HG03432 (cell line): ENCODE measurements around the gene EPN2.
"Not testable (repeated sequence)": the region's sequence is repeated elsewhere in the genome, so short reads cannot be mapped to it uniquely, and the experiment has no call there.

Experiments
- ATAC-seq: cut with Tn5 transposase; IDR thresholded peaks from one replicate; pipeline ENCODE4 v1.9.1; 2021; ENCODE audit warnings: mild to moderate bottlenecking, moderate library complexity; ENCODE audit not compliant: unreplicated experiment

EPN2 gene

DNA sequence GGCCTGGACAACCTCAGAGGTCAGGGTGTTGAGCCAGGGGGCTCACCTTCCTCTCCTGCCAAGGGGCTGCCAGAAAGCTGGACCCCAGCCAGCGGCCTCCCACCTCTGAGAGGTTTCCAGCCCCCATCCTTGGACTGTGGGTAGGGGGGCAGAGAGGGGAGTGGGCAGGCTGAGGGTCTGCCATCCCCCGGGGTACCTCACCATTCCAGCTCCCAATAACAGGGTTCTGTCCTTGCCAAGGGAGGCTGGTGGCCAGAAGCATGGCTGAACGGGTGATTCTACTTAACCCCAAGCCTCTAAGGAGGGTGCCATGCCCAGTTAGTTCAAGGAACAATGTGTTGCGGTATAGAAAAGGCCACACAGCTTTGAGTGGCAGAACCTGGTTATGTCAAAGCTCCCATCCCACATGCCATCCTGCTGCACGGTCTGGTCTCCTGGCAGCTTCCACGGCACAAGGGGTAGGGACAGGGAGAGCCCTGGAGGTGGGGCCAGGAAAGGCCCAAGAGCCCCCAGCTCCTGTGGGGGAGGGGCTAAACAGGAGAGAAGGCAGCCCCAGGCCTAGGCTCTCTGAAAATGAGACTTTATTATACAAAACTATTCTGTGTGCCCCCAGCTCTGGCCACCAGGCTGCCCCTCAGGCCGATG is 105.6 kb downstream of the EPN2 start:
- ATAC-seq = no peak

DNA sequence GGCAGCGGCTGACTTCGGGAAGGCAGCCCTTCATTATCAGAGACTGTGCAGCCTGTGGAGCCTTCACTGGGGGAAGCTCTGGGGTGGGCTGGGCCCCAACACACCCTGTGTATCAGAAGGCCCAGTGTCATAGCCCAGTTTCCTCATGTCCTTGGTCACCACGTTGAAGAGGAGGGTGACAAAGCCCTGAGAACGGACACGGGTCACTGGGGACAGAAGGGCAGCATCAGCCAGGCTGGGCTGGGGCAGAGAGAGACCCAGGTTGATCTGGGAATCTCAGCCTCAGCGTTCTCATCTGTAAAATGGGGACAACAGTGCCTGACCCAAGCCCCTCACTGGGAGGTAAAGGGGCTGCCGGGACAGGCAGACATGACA is 106.1 kb downstream of the EPN2 start:
- no peak for ATAC-seq

DNA sequence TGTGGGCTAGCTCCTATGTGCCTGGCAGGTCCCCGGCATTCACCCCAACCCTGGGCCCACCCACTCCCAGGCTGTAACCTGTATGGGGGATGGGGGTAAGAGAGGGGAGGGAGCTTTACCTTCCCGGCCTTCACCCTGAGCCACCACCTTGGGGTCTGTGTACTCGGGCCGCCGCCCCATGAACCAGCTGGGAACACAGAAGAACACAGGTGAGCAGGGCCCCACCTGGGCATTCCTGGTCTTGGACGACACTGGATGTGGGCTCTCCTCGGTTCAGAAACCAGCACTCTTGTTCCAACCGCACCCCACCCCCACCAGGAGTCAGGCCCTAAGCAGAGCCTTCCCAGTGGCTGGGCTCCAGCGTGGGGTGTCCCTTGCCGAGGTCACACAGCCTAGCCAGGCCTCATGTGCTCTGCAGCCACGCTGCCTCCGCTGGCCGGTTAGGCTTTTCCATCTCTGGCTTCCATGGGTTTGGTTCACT is 106.5 kb downstream of the EPN2 start:
- no peak for ATAC-seq

DNA sequence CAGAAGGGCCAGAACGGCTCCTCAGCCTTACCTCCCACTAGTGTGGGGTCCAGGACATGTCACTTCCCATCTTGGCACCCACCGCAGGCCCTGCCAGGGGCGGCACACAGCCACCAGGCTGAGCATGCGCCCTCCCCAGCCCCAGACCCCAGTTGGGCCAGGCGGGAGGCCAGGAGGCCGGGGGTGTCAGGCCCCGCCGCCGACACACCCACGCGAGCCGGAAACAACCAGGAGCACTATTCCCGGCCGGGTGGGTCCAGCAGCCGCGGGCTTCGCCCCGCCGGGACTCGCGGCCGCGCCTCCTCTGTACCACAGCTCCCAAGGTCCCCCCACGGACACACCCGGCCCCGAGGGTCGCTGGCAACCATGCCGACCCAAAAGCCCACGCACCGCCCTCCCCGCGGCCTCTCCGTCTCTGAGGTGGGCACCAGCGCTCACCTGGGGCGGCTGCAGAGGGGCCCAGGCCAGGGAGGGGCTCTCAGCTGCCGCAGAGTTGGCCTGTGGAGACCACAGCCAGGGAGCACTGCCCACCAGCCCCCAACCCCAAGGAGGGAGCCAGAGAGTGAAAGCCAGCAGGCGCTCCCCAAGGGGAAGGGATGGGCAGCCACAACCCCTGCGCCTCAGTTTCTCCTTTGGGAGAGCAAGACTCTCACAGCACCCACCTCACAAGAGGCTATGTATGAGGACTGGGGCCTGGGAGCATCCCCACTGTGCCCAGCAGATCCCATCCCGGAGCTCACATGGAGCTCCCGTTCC is 107.3 kb downstream of the EPN2 start:
- no peak for ATAC-seq

DNA sequence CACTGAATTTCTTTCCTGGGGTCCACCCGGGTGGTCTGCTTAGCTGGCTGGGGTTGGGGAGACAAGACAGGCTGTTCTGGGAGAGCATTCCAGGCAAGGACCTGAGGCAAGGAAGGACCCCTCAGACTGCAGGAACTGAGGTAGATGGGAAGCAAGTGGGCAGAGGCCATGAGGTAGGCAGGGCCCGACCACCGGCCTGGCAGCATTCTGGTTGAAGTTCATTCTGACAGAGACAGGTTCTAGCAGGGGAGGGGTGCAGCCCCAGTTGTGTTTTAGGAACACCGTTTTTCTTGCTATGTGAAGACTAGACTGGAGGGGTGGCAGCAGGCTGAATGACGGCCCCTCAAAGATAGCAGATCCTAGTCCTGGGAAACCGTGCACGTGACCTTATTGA is 107.9 kb downstream of the EPN2 start:
- ATAC-seq = no peak

DNA sequence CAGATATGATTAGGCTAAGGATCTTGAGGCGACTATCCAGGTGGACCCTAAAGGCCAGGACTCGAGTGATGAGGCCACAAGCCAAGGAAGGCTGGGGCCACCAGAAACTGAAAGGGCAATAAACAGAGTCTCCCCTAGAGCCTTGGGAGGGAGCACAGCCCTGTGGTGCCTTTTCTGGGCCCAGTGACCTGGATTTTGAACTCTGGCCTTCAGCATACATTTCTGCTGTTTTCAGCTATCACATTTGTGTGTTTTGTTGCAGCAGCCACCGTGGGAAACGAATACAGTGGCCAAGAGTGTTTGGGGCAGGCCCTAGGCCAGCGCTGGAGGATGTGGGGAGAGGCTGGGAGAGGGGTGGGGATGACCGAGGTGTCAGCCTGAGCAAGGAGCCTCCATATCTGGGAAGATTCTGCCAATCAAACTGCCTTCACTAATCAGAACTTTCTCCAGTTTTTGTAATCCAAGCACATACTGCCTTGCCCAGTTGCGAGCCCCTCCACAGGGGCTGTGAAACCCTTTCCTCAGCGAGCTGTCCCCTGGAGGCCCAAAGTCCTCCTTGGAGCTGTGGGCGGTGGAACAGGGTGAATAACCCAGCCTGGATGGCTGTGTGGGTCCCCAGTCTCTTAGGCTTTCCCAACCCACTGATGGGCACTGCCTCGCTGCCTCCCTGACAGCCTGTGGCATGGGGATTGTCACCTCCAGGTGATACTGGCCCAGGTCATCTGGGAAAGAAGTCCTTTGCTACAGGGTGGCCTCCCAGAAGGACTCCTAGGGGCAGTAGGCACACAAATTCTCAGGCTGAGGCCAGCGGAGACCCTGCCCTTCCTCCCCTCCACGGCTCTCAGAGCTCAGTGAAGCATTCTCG is 108.6 kb downstream of the EPN2 start:
- no peak for ATAC-seq

DNA sequence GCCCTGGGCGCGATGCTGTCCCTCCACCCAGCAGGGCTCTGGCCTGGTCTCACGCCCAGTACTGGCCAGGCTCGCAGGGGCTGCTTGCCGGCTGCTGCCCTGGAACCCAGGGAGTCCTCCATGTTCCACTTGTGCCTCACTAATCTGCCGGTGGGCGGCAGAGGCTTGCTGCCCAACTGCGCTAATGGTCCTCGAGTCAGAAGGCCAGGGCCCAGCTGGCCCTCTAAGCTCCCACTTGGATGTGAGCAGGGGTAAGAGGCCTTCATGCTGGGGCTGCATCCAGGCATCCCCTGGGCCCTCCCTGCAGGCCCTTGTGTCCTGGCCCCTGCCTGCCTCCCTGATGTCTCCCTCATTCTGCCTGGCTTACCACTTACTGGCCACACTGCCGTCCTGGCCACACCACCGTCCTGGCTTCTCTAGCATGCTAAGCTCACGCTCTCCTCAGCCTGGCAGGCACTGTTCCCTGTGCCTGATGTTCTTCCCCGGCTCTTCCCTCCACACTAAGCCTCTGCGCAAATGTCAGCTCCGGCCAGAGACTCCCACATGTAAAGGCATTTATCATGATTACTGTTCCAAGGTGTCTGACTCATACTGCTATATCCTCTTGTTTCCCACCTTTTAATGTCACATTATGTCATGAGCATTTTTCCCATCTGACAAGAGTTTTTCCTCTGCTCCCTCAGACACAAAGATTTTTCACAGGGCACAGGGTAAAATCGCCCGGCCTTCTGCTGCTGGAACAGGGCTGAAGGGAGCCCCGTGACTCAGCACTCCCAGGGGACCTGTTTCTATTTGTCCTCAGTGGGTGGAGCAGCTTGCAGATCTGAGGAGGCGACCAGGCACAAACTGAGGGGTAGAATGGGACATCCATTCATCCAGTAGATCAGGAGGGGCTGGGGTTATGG is 109.4 kb downstream of the EPN2 start:
- ATAC-seq = no peak

DNA sequence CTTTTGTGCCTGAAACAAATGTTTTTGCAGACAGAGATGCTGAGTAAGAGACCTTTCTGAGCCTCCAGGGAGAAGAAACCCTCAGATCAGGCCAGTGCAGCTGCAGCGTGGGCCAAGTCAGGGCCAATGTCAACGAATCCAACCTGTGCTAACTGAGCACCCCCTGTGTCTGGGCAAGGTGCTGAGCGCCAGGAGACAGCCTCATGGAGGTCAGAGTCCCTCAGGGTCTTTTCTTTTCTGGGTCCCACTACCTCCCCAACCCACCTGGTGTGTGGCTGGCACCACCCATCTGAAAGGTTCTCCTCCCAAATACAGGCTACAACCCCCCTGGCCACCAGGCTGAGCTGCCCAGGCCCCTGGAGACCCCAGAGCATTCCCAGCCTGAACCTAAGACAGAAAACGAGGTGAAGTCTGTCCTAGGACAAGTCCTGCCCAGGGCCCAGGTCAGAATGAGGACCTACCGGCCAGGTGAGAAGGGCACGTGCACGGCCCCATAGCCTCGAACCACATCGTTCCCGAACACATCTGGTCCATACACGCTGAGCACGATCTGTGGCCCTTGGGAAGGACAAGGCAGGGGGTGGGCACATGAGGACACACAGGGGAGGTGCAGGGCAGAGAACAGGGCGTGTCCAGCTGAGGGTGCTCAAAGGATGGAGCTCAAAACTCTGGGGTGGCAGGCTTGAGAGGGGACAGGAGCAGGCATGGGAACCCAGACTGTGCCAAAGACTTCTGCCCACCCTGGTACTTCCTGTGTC is 110.3 kb downstream of the EPN2 start:
- no peak for ATAC-seq

DNA sequence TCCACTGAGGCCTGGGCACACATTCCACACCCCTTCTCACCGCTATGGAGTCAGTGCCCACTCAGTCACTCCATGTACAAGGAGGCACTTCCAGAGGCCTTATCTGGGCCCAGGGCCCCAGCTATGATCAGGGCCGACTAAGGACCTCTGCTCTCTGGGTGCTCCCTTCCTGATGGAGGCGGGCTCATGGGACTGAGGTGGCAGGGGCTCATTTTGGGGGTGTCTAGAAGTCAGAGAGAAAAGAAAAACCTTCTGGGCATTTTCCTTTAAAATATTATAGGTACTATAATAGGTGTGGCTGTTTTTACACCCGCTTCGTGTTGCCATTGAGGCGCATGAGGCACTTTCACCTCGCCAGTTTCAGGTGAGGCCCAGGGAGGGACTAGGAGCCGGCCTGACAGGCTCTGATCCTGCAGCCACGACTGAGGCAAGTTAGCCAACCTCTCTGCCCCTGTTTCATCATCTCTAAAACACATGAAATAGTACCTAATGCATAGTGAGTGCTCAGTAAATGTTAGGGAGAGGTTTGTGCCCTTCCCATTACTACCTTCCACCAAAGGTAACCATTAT is 111.0 kb downstream of the EPN2 start:
- ATAC-seq = no peak

DNA sequence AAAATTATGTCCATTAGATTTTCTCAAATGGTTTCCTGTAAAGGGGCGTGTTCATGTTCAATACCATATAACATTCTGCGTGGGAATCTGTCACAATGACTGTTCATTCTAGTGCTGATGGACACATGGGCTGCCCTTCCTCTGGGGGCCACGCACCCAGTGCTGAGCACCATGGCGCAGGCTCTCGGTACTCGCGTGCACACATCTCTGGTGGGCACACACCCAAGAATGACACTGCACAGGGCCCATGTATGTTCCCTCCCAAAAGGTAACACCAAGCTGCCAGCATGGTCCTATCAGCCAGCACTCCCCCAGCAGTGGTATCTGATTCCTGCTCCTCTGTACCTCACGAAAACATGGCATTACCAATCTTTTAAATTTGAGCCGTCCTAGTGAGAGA is 111.6 kb downstream of the EPN2 start:
- ATAC-seq = no peak

DNA sequence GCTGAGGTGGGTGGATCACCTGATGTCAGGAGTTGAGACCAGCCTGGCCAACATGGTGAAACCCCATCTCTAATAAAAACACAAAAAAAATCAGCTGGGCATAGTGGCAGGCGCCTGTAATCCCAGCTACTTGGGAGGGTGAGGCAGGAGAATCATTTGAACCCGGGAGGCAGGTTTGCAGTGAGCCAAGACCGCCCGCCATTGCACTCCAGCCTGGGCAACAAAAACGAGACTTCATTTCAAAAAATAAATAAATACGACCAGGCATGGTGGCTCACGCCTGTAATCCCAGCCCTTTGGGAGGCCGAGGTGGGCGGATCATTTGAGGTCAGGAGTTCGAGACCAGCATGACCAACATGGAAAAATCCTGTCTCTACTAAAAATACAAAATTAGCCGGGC is 116.2 kb downstream of the EPN2 start:
- ATAC-seq = not testable (repeated sequence)

DNA sequence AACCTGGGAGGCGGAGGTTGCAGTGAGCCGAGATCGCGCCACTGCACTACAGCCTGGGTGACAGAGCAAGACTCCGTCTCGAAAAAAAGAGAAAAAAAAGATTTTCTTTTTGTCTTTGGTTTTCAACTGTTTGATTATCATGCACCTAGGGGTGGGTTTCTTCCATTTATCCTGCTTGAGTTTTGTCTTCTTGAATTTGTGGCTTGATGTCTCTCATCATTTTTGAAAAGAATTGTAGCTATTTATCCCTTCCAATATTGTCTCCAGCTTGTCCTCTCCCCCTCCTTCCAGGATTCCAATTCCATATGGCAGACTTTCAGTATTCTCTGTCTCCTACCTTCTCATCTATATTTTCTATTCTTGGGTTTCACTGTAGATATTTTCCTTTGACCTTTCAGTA is 117.6 kb downstream of the EPN2 start:
- no peak for ATAC-seq

DNA sequence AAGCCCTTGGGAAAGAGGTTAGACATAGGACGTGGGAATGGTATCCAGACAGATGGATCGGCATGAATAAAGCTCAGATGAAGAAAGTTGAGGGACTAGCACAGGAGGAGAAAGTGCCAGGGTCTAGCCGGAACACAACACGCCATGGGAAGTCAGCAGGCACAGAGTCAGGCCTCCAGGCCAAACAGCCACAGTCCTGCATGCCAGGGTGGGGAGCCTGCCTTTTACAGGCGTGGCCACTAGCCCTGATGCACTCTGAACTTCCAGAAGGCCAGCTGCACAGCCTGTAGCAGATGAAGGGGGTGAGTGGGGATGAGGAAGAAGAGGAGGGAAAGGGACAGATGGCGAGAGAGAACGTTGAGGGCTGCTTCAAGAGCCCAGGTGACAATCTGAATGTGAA is 120.2 kb downstream of the EPN2 start:
- ATAC-seq = no peak

DNA sequence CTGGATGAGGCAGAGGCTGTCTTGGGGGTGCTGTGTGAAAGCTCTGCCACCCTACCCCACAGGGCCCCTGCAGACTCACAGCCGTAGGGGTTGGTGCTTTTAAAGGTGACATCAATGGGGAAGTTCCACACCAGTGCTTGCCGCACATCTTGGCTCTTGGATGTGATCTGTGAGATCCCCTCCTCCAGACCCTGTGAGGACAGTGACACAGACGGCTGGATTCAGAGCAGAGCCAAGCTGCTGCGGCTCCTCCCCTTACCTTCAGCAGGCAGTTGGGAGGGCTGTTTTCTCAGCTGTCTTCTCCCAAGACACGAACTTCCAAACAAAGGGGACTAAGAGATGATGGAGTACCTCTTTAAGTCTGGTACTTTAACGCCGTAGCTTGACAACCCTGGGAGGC is 120.6 kb downstream of the EPN2 start:
- no peak for ATAC-seq

DNA sequence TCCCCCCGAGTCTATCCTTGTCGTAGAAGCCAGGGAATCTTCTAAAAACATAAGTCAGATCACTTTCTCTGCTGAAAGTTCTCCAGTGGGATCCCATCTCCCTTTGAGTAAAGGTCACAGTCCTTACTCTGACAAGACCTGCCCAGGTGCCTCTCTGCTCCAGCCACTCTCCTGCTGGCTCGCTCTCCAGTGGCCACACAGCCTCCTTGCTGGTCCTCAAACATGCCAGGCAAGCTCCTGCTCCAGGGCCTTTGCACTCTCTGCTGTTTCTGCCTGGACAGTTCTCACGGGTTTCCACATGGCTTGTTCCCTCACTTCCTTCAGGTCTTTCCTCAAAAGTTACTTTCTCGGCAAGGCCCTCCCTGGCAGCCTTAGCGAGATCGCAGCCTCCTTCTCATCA is 122.0 kb downstream of the EPN2 start:
- no peak for ATAC-seq

DNA sequence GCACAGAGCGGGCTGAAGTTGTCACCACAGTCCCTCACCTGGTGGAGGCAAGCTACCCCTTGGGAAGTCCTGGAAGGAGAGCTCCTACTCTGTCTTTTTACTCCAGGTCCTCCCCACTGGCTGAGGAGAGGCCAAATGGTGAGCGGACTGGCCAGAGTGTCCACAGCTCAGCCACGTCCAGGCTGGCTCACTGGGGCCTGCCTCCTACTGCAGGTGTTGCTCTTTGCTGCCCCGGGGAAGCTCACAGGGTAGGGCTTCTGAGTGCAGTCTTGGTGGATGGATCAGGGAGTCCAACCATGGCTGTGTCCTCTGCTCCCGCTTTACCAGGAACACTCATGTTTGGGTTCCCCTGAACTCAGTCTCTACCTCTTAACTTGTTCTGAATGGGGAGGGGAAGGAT is 122.7 kb downstream of the EPN2 start:
- no peak for ATAC-seq

DNA sequence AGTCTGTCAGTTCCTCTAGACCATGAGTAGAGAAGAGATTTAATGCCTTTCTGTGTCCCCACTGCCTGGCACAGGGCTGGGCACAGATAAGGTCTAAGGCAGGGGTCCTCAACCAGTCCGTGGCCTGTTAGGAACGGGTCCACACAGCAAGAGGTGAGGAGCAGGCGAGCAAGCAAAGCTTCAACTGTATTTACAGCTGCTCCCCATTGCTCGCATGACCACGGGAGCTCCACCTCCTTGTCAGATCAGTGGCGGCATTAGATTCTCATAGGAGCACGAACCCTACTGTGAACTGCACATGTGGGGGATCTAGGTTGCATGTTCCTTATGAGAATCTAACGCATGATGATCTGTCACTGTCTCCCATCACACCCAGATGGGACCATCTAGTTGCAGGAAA is 123.6 kb downstream of the EPN2 start:
- ATAC-seq = no peak

DNA sequence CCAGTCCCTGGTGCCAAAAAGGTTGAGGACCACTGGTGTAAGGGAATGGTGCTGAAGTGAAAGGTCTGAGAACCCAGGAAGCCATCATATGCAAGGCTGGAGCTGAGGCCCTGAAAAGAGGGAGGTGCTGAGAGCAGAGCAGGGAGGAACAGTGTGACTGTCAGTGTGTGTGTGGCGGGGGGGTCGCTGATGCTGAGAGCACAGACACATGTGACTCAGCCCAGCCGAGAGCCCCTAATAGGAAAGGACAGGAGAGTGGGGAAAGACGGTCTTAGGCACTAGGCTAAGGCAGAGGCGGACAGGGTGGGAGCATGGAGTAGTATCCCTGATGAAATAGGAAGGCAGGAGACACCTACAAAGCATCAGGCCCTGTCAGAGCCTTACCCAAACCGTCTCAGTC is 124.2 kb downstream of the EPN2 start:
- no peak for ATAC-seq

DNA sequence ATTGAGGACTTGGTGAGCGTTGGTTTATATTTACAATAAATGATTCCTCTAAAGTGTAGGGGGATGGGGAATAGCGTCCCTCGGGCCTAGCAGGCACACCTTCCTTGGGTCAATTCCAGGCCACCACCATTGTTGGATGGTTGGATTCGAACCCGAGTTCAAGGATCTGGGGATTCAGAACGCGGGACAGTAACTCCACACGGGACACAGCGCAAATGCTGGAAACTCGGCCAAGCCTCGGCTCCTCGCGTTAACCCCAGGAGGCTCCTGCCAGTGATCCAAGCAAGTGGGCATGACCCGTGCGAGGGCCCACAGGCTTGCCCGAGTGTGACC is 124.7 kb downstream of the EPN2 start:
- no peak for ATAC-seq
